ENCODE results near the gene MGST1.

MGST1 gene

GRCh38 chr12:16347391-16348298, at the start of gene MGST1:
MGST1 (plus strand) TSS chr12:16347645; CDS start chr12:16354253, 6,608 bp downstream.
- peak; percentile 74 to 82 for DNase-seq (ENCODE audit: low read depth in 2 of 2)
- no peak for TF ChIP-seq CTCF (IDR thresholded peaks at IDR 0.05; ENCODE audit: low read depth, low read length)
- peak within 1 kb of the TSS; percentile 62 to 72 for H3K4me3 ChIP-seq (replicated peaks in 1 of 2; ENCODE audit: low read depth in 2 of 2, low read length in 2 of 2)

GRCh38 chr12:16299403-16299802, 48.0 kb upstream of the MGST1 start:
- H3K4me3 ChIP-seq (replicated peaks in 1 of 2; ENCODE audit: low read depth in 2 of 2, low read length in 2 of 2), result no peak overlapping the region
- peak; percentile 30 to 32 for DNase-seq (ENCODE audit: low read depth in 2 of 2)
- TF ChIP-seq CTCF (IDR thresholded peaks at IDR 0.05; ENCODE audit: low read depth, low read length), result no peak

- peak; percentile 56 to 59 for DNase-seq (ENCODE audit: low read depth in 2 of 2)
- no peak for TF ChIP-seq CTCF (IDR thresholded peaks at IDR 0.05; ENCODE audit: low read depth, low read length)
- H3K4me3 ChIP-seq (replicated peaks in 1 of 2; ENCODE audit: low read depth in 2 of 2, low read length in 2 of 2), result no peak overlapping the region
Observed at GRCh38 chr12:16300122-16300521, 47.3 kb upstream of the MGST1 start.

- H3K4me3 ChIP-seq (replicated peaks in 1 of 2; ENCODE audit: low read depth in 2 of 2, low read length in 2 of 2), result no peak overlapping the region
- TF ChIP-seq CTCF (IDR thresholded peaks at IDR 0.05; ENCODE audit: low read depth, low read length), result no peak
- peak in 1 of 2 donors; percentile 73 for DNase-seq (ENCODE audit: low read depth in 2 of 2)
Observed at GRCh38 chr12:16300736-16301135, 46.7 kb upstream of the MGST1 start.

GRCh38 chr12:16303939-16304338, 43.5 kb upstream of the MGST1 start:
- no peak for TF ChIP-seq CTCF (IDR thresholded peaks at IDR 0.05; ENCODE audit: low read depth, low read length)

GRCh38 chr12:16307856-16308475, 39.5 kb upstream of the MGST1 start:
- H3K4me3 ChIP-seq (replicated peaks in 1 of 2; ENCODE audit: low read depth in 2 of 2, low read length in 2 of 2), result no peak overlapping the region
- DNase-seq (ENCODE audit: low read depth in 2 of 2), result no peak
- no peak for TF ChIP-seq CTCF (IDR thresholded peaks at IDR 0.05; ENCODE audit: low read depth, low read length)

More at GRCh38 chr12:16303939-16304338, 43.5 kb upstream of the MGST1 start:
- DNase-seq (ENCODE audit: low read depth in 2 of 2), result peak in 1 of 2 donors; percentile 23
- no peak overlapping the region for H3K4me3 ChIP-seq (replicated peaks in 1 of 2; ENCODE audit: low read depth in 2 of 2, low read length in 2 of 2)

Data from cardiac fibroblast (primary cell).